GM21447 (cell line): ENCODE data around the gene PCBP3.
"Not testable (repeated sequence)": the region's sequence is repeated elsewhere in the genome, so short reads cannot be mapped to it uniquely, and the experiment has no call there.

ENCODE experiments used
- ATAC-seq: cut with Tn5 transposase; IDR thresholded peaks from one replicate; pipeline ENCODE4 v1.9.1; 2021; ENCODE audit not compliant: unreplicated experiment

Gene PCBP3

DNA sequence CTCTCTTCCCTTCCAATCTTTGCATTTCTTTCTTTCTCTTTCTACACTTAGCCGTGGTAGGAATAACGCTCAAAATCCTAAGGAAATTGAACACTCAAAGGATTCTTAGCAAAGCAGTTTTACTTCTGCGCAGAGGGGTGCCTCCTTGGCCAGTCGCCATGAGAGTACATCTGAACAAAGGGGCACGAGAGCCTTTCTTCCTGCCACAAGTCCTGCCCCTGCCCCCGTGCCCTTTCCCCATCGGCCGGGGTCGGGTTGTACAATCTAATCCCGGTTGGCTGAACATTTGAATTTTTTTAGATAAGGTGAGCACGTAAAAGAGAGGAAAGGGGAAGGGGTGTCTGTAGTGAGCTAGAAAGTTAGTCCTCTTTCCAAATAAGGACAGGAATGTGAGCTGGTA, 309.4 kb downstream of the PCBP3 start:
- no peak for ATAC-seq

DNA sequence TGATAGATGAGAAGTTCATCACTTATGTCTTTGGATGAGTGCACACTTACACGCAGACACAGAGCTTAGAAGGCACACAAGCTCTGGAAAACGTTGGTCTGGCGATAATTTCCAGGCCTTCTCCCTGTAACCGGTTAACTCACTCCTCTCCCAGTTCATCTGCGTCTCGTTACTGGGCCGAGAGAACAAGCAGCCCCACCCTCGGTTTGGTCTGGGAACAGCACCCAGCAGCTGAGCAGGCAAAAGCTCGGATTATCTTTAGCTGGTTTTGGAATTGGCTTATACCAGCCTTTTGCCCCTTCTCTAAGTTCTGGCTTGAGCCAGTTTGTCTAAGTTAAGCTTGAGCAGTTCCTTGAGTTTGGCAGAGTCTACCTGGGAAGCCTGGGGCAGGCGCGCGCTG, 310.7 kb downstream of the PCBP3 start:
- ATAC-seq = no peak

DNA sequence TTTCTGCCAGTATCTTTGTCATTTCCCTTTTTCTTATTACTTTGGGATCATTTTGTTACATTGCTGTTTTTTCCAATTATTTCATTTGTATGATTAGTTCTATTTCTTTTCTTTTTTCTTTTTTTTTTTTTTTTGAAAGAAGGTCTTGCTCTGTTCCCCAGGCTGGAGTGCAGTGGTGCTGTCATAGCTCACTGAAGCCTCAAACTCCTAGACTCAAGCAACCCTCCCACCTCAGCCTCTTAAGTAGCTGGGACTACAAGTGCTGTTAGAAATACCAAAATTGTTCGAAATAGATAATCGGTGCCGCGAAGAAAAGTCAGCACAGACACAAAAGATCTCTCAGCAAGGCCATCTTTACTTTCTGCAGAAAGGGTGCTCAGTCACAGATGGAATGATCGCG, 311.4 kb downstream of the PCBP3 start:
- no peak for ATAC-seq

DNA sequence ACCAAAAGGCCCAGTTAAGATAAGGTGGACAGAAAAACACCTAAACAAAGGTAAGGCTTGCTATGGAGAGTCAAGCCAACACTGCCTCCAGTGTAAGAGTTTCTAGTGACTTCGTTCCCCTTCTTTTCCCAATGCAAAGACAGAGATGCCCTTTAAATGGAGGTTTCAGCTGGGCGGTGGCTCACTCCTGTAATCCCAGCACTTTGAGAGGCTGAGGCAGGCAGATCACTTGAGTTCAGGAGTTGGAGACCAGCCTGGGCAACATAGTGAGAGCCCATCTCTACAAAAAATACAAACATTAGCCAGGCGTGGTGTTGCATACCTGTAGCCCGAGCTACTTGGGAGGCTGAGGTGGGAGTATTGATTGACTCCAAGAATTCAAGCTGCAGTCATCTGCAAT, 314.0 kb downstream of the PCBP3 start:
- no peak for ATAC-seq

DNA sequence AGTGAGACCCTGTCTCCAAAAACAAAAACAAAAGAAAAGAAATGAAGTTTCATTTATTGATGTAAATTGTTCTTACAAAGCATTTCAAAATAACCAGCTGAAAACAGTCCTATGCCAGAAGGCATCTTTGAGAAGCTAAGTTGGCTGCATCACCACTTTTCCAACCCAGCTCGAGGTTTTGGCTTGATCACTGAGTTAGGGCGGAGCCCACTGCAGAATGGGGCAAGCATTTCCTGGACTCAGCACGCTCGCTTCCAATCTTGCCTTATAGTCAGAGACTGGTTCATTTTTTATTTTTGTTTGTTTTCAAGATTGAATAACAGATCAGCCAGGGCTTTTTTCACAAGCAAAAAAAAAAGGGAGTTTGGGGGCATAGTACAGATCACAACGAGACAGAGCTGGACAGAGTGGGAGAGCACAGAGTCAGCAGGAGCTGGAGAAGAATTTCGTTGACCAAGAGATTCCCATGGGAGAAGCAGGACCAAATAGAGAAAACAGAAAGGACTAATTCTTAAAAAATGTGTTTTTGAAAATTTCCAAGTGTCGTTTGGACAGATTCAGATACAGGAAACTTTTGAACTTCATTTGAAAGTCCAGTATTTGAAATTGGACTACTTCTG, 314.6 kb downstream of the PCBP3 start:
- no peak for ATAC-seq

DNA sequence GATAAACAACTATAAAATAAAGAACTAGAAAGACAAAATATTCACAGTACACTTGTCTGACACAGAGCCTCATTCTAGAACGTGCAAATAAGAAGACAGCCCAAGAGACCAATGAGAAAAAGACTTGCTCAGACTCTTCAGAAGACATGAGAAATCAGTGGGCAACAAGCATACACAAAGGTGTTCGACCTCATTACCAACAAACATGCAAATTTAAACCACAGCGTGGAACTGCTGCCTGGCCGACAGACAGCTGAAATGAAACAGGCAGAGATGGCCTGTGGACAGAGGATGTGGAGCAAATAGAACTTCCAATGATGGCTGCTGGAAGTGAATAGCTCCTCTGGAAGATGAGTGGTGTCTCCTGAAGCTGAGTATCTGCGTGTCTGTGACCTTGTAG, 315.7 kb downstream of the PCBP3 start:
- ATAC-seq = no peak

DNA sequence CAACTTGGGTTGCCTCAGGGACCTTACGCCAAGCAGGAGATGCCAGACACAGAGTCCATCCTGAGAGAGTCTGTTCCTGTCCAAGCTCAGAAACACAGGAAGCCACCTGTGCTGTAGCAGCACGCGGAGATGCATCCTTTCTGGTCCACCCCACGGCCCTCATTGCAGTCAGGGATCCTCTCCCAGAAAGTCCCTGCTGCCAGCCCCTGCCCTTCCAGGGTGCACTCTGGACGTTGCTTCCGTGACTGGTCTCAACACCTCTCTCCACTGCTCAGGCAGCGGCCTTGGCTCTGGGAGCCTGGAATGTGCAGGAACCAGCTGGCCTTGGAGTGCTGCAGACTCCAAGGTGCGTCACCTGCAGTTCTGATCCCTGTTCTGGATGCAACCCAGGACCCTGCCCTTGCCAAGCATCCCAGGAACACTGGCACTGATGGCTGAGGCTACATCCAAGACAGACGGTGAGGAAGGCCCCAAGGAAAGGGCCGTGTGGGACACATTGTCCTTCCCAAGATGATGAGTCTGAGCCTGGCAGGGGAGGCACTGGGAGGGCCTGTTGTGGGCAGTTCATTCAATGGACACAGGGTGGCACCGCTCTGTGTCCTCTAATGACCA, 316.4 kb downstream of the PCBP3 start:
- no peak for ATAC-seq

DNA sequence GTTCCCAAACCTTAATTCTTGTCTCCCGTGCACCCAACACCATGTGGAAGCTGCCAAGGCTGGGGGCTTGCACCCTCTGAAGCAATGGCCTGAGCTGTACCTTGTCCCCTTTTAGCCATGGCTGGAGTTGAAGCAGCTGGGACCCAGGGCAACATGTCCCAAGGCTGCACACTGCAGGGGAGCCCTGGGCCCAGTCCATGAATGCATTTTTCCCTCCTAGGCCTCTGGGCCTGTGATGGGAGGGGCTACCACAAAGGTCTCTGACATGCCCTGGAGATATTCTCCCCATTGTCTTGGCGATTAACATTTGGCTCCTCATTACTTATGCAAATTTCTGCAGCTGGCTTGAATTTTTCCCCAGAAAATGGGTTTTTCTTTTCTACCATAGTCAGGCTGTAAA, 317.9 kb downstream of the PCBP3 start:
- ATAC-seq = not testable (repeated sequence)

DNA sequence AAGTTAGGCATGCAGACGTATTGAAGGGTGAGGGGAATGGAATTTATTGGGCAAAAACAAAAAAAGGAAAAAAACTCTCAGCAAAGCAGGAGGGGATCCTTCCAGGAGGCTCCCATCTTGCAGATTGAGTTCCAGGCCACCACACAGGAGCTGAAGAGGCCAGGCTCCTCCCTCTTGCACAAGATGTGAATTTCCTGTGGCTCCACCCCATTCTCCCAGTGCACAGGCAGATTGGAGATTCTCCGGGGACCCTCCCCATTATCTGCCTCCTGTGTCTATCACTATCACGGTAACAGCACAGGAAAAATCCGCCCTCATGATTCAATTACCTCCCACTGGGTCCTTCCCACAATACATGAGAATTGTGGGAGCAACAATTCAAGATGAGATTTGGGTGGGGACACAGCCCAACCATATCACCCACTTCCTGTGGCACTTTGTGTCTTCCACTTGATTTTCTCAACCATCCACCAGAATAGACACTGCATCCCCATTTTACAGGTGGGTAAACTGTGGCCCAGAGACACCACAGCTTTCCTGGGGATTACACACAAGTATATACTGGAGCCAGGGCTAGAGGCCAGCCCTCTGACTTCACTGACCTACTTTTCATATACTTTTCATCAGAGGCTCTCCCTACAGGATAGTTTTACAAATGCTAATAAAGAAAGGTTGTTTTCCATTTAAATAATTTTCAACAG, 319.2 kb downstream of the PCBP3 start:
- no peak for ATAC-seq

DNA sequence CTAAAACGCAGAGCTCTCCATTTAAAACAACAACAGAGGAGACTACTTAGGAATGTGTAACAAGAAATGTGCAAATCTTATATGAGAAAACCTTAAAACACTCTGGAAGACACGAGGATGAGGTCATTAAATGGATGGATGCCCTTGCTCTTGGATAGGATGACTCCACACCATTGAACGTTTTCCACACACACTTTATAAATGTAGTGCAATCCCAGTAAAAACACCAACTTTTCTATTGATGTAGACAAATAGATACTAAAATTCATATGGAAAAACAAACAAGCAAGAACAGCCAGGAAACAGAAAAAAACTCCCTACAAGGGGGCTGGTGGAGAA, 319.7 kb downstream of the PCBP3 start:
- ATAC-seq = no peak

DNA sequence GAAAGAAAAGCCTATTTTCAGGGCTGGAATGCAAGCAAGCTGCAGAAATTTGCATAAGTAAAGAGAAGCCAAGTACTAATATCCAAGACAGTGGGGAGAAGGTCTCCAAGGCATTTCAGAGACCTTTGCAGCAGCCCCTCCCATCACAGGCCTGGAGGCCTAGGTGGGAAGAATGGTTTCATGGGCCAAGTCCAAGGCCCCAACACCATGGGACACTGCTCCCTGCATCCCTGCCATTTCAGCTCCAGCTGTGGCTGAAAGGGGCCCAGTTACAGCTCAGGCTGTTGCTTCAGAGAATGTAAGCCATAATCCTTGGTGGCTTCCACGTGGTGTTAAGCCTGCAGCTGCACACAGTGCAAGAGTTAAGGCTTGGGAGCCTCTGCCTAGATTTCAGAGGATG, 321.1 kb downstream of the PCBP3 start:
- no peak for ATAC-seq

DNA sequence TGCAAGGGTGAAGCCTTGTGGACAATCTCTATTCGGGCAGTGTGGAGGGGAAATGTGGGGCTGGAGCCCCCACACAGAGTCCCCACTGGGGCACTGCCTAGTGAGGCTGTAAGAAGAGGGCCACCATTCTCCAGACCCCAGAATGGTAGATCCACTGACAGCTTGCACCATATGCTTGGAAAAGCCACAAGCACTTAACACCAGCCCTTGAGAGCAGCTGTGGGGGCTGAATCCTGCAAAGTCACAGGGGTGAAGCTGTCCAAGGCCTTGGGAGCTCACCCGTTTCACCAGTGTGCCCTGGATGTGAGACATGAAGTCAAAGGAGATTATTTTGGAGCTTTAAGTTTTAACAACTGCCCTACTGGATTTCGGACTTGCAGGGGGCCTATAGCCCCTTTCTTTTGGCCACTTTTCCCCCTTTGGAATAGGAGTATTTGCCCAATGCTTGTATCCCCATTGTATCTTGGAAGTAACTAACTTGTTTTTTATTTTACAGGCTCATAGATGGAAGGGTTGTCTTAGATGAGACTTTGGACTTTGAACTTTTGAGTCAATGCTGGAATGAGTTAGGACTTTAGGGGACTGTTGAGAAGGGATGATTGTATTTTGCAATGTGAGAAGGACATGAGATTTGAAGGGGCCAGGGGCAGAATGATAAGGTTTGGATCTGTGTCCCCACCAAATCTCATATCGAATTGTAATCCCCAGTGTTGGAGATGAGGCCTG, 321.7 kb downstream of the PCBP3 start:
- ATAC-seq = no peak

DNA sequence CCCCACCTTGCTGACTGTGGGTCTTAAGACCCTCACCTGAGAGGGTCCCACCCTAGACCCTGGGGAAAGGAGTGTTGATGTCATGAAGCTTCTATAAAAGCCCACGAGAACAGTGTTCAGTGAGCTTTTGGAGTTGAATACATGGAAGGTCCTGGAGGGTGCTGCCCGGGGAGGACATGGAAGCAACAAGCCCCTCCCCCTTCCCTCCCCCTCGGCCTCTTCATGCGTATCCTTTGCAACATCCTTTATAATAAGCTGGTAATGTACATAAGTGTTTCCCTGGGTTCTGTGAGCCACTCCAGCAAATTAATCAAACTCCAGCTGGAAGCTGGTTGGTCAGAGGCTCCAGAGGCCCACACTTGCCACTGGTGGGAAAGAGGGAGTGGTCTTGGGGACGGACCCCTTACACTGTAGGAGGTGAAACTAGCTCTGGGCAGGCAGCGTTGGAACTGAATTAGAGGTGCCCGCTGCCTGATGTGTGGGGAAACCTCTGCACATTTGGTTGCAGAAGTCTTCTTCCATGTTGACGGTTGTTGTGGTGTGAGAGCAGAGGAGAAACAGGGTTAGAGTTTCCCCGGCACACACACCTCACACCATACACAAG, 323.4 kb downstream of the PCBP3 start:
- ATAC-seq = no peak

DNA sequence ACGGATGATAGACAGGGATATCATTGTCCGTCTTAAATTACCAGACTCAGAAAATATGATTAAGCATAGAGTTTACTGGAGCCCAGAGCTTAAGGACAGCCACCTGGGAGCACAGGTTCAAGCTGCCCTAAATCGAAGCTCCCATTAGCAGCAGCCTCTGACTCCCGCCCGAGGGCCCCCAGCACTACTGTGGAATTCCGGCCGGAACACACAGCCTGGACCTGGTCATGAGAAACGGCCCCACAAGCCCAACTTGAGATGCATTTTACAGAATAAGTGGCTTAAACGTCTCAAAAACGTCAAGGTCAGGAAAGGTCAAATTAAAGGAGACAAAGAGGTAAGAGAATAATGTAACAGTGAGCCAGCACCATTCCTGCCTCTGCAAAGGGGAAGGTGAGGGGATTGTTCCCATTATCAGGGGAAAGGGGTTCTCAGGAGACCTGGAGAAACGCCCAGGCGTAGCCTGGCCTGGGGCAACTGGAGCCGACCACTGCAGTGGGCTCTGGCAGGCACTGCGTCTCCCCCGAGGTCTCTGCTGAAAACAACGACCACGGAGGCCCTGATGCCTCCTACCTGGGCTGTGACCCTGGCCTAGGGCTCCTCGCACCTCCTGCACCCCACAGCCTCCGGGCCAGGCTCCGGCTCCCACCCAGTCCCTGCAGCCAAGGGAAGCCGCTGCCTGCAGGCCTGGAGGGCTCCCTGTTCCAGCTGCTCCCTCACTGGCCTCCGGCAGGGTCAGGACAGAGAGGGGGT, 326.6 kb downstream of the PCBP3 start:
- ATAC-seq = no peak

DNA sequence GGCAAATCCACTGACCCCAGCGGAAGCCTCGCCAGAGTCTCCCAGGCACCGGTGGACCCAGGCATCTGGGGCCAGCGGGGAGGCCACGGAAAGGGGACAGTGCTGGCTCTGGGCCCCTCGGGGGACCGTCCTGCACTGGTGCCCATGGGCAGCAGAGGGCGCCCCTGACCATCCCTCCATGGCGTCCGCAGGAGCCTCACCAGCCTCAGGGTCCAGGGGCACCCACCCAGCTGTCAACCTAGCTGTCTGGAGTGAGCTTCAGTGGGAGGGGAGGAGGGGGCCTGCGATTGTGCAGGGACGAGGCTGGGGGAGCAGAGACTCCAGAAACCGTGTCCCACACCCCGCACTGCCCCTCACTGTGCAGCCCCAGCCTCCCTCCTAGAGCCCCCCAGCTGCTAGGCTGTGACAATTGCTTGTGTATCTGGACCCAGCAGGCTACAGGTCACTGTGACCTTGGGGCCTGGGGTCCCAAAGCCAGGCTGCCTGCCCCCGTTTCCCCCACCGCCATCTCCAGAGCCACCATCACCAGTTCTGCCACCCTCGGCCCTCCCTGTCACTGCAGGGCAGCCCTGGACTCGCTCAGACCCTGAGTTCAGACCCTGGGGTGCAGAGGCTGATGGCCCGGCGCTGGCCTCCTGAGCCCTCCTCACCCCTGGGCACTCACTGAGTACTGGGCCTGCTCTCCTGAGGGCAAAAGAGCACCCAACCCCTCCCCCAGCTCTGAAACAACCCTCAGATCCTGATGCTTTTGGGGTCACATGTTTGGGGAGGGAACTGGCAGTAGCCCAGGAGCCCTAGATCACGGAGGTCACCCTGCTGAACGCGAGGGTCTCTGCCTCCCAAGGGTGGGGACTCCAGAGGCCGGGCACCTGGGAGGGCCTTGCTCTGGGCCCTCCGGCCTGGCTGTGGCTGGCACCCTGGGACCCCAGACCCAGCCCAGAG, 327.4 kb downstream of the PCBP3 start:
- ATAC-seq = no peak

DNA sequence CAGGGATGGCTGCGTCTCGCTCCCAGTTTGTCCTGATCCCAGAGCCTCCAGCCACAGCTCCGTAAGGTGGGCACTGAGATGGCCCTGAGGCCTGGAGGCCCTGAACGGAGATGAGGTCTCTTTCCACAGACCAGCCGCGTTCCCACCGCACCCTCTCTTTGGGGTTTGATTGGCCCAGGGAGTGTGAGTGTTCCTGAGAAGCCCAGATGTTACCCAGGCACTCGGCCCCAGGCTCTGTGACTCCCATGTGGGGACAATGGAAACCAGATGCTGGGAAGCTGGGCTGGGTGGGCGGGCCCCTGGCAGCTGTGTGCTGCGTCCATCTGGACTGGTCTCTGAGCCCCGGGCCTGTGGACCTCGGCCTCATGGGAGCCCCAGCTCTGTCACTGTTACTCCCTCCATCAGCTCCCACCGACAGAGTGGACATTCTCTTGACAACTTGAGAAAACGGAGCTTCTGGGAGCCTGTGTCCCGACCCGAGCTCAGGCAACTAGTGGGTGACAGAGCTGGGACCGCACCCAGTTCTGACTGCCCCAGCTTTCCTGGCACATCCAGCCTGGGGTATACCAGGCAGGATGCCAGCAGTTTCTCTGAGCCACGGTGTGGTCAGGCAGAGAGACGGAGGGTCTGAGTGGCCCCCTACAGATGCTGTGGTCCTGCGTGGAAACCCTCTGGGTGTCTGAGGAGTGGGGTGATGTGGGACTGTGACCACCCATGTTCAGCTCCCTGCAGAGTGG, 328.3 kb downstream of the PCBP3 start:
- no peak for ATAC-seq

DNA sequence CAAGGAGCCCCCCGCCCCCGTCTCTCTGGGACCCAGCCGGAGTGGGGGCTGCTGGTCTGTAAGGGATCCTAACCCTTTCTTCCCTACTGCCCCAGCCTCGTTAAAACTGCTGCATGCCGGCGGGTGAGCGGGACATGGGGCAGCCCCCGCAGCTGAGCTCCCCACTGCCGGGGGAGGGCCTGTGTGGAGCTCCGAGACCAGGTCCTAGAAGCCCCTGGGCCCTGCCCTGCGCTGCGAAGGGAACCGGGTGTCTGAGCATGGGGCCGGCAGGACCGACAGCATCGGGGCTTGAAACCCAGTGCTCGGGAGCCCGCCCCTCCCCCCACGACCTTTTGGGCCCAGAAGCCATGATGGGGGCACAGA, 328.8 kb downstream of the PCBP3 start:
- no peak for ATAC-seq

DNA sequence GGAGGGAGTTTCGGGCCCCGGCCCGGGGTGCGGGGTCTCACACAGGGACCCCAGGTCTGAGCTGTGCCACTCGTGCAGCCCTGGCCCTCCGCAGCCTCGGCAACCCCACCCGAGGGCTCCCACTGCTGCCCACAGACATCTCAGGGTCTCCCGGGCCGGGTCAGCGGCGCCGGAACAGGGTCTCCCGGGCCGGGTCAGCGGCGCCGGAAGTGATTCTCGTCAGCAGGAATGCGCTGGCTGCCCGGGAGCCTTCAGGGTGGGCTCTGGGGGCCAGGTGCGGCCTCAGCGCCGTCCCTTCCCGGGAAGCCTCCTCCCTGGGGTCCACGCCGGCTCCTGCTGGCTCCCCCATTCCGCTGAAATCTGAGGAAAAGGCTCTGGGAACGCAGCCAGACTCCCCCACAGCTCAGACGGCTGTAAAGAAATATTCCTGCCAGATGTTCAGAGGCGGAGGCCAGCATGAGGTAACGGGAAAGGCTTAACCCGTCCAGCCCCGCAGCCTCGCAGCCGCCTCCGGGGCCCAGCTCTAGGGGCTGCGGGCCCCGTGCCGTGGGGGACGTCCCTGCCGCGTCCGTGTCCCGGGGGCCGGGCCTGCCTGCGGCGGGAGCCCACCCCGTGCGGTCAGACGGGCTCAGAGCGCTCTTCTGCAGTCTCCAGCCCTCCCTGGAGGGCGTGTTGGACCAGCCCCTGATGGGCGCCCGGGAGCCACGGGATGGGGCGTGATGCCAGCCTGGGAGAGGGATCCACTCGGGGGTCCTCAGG, 329.4 kb downstream of the PCBP3 start:
- ATAC-seq = no peak
